Measurements from ENCODE around the gene OR10K1.

GRCh38 chr1:158454537-158454936 lies 7.1 kb upstream of the OR10K1 start:
- TF ChIP-seq RCOR1 (conservative IDR thresholded peaks at IDR 0.05; ENCODE audit: low read depth, low read length) (no peak), USF2 (IDR thresholded peaks at IDR 0.05; ENCODE audit: borderline replicate concordance, low read depth, low read length) (no peak), RUNX3 (IDR thresholded peaks at IDR 0.05; ENCODE audit: low read length) (no peak), CBX5 (IDR thresholded peaks at IDR 0.05; ENCODE audit: low read depth) (no peak), ZNF592 (IDR thresholded peaks at IDR 0.05) (no peak), MYC (IDR thresholded peaks at IDR 0.05; ENCODE audit: insufficient read depth, insufficient read length, insufficient replicate concordance, low read length, severe bottlenecking) (no peak), CTCF (IDR thresholded peaks at IDR 0.05 in 2 of 3, conservative IDR thresholded peaks at IDR 0.05 in 1 of 3; ENCODE audit: control insufficient read depth in 2 of 3, extremely low read depth in 1 of 3, insufficient read depth in 1 of 3, low read depth in 3 of 3, low read length in 3 of 3) (no peak), NFYB (IDR thresholded peaks at IDR 0.05; ENCODE audit: insufficient read depth, low read depth, low read length) (no peak), EZH2 (IDR thresholded peaks at IDR 0.05; ENCODE audit: borderline replicate concordance, control insufficient read depth, low read depth, low read length) (no peak), POLR2AphosphoS5 (IDR thresholded peaks at IDR 0.05; ENCODE audit: low read length) (no peak), EGR1 (IDR thresholded peaks at IDR 0.05; ENCODE audit: borderline replicate concordance in 1 of 2, low read depth in 2 of 2, low read length in 2 of 2) (no peak)

Data from GM12878 (cell line).